Karpas-422 (cell line): ENCODE results near the gene CREB3. TPM values are rescaled to one million over a fixed set of nuclear protein-coding genes. Genes with fewer than 3 reads are reported as not detected.

Source experiments
- DNase-seq: peaks from one replicate; pipeline ENCODE4 v3.0.0-alpha.2; 2015
- H2AFZ ChIP-seq: fragments of 200-600 bp; sonication (generic); 2 replicates; pipeline ENCODE4 v1.6.1; 2014; ENCODE audit warnings: antibody characterized with exemption, low read length, mixed read lengths
- H3K27ac ChIP-seq: fragments of 200-600 bp; sonication (generic); 2 replicates; pipeline ENCODE4 v1.5.1; 2014; ENCODE audit warnings: mild to moderate bottlenecking, low read length, moderate library complexity
- H3K27me3 ChIP-seq: fragments of 200-600 bp; sonication (generic); 2 replicates; pipeline ENCODE4 v1.6.1; 2014; ENCODE audit warnings: low read length, mixed read lengths
- H3K36me3 ChIP-seq: fragments of 200-600 bp; sonication (generic); 2 replicates; pipeline ENCODE4 v1.6.1; 2014; ENCODE audit warnings: low read length, mixed read lengths; ENCODE audit not compliant: insufficient read depth
- H3K4me1 ChIP-seq: fragments of 200-600 bp; sonication (generic); 2 replicates; pipeline ENCODE4 v1.6.1; 2014; ENCODE audit warnings: mild to moderate bottlenecking, low read length, mixed read lengths
- H3K4me2 ChIP-seq: fragments of 200-600 bp; sonication (generic); 2 replicates; pipeline ENCODE4 v1.6.1; 2014; ENCODE audit warnings: low read length, low read depth, mild to moderate bottlenecking; ENCODE audit not compliant: poor library complexity, severe bottlenecking
- H3K4me3 ChIP-seq: fragments of 200-600 bp; sonication (generic); 2 replicates; pipeline ENCODE4 v1.5.1; 2014; ENCODE audit warnings: mild to moderate bottlenecking, antibody characterized with exemption, low read length, mixed read lengths
- H3K79me2 ChIP-seq: fragments of 200-600 bp; sonication (generic); 2 replicates; pipeline ENCODE4 v1.6.1; 2014; ENCODE audit warnings: mild to moderate bottlenecking, low read length, mixed read lengths
- H3K9ac ChIP-seq: fragments of 200-600 bp; sonication (generic); 2 replicates; pipeline ENCODE4 v1.6.0; 2014; ENCODE audit warnings: low read length
- H3K9me2 ChIP-seq: fragments of 200-600 bp; sonication (generic), shearing (Covaris generic); replicated peaks from 2 replicates; pipeline ENCODE4 v1.6.0; 2014; ENCODE audit warnings: mild to moderate bottlenecking, low read length, moderate library complexity; ENCODE audit not compliant: insufficient read depth
- H3K9me3 ChIP-seq: fragments of 300-700, 200-600 bp; sonication (generic); 2 replicates; pipeline ENCODE4 v1.6.1; 2014; ENCODE audit warnings: low read length, mixed read lengths
- H4K20me1 ChIP-seq: fragments of 200-600 bp; sonication (generic); 2 replicates; pipeline ENCODE4 v1.6.1; 2014; ENCODE audit warnings: mild to moderate bottlenecking, antibody characterized with exemption, low read length, low read depth; ENCODE audit not compliant: insufficient read depth
- total RNA-seq: library from RNA; depleted of rRNA; stranded (reverse); fragments of >200 nt; shearing (Covaris generic); gene quantifications from 2 replicates; pipeline ENCODE4 v1.2.3, GENCODE V29; 2014; ENCODE audit warnings: low replicate concordance

CREB3 gene
- total RNA-seq, 1 experiment from 2014 or later = 10.8 TPM

- H3K36me3 ChIP-seq = peaks cover 35% of the 10 kb centered on the region
- no peak overlapping the region for H3K4me3 ChIP-seq
- H3K4me2 ChIP-seq = no peak overlapping the region
- H4K20me1 ChIP-seq = peaks cover 29% of the 10 kb centered on the region
- H3K4me1 ChIP-seq = peaks cover 27% of the 10 kb centered on the region
- no peaks in the 10 kb centered on the region for H3K27me3 ChIP-seq
- no peaks in the 10 kb centered on the region for H3K9me2 ChIP-seq
- H3K27ac ChIP-seq = no peak overlapping the region
- H2AFZ ChIP-seq = no peak overlapping the region
- no peak for DNase-seq
- H3K9me3 ChIP-seq = no peaks in the 10 kb centered on the region
- H3K79me2 ChIP-seq = peaks cover 55% of the 10 kb centered on the region
- H3K9ac ChIP-seq = no peak overlapping the region
These were observed 11.0 kb downstream of the CREB3 start for GRCh38 chr9:35743452-35743851.

GRCh38 chr9:35743880-35744518 is 11.5 kb downstream of the CREB3 start:
- no peak for DNase-seq
- no peak overlapping the region for H3K9ac ChIP-seq
- peaks cover 35% of the 10 kb centered on the region for H3K36me3 ChIP-seq
- H3K27ac ChIP-seq = no peak overlapping the region
- H2AFZ ChIP-seq = no peak overlapping the region
- peaks cover 27% of the 10 kb centered on the region for H3K4me1 ChIP-seq
- no peak overlapping the region for H3K4me3 ChIP-seq
- peaks cover 31% of the 10 kb centered on the region for H4K20me1 ChIP-seq
- peaks cover 59% of the 10 kb centered on the region for H3K79me2 ChIP-seq
- no peak overlapping the region for H3K4me2 ChIP-seq
- H3K9me3 ChIP-seq = no peaks in the 10 kb centered on the region
- H3K27me3 ChIP-seq = no peaks in the 10 kb centered on the region
- H3K9me2 ChIP-seq = no peaks in the 10 kb centered on the region

- Histone ChIP-seq H3K79me2 (peaks cover 70% of the 10 kb centered on the region), H3K4me2 (peak overlapping the region; percentile 92), H3K9me2 (no peaks in the 10 kb centered on the region), H3K4me3 (peak overlapping the region; percentile 87; the same call in 1 of the 2 replicates), H3K9ac (peak overlapping the region; percentile 38; the same call in 1 of the 2 replicates), H3K4me1 (peaks cover 37% of the 10 kb centered on the region), H3K9me3 (no peaks in the 10 kb centered on the region), H2AFZ (no peak overlapping the region), H3K27ac (no peak overlapping the region), H4K20me1 (peaks cover 31% of the 10 kb centered on the region), H3K27me3 (no peaks in the 10 kb centered on the region), H3K36me3 (peaks cover 28% of the 10 kb centered on the region; the same call in 1 of the 2 replicates)
- no peak for DNase-seq
These were observed 13.1 kb downstream of the CREB3 start for GRCh38 chr9:35745569-35745968.

- Histone ChIP-seq H3K79me2 (peaks cover 73% of the 10 kb centered on the region), H2AFZ (no peak overlapping the region), H3K9me3 (no peaks in the 10 kb centered on the region), H3K4me3 (peak overlapping the region; percentile 87), H3K27me3 (no peaks in the 10 kb centered on the region), H3K4me2 (peak overlapping the region; percentile 92), H3K27ac (no peak overlapping the region), H3K4me1 (peaks cover 37% of the 10 kb centered on the region), H3K36me3 (peaks cover 28% of the 10 kb centered on the region; the same call in 1 of the 2 replicates), H3K9ac (peak overlapping the region; percentile 88), H4K20me1 (peaks cover 31% of the 10 kb centered on the region), H3K9me2 (no peaks in the 10 kb centered on the region)
- no peak for DNase-seq
These were observed 14.1 kb downstream of the CREB3 start for GRCh38 chr9:35746583-35746982.

GRCh38 chr9:35748242-35748857 is 15.9 kb downstream of the CREB3 start:
- Histone ChIP-seq H3K27me3 (no peaks in the 10 kb centered on the region), H3K36me3 (peaks cover 21% of the 10 kb centered on the region; the same call in 1 of the 2 replicates), H3K4me1 (peaks cover 37% of the 10 kb centered on the region), H3K9me3 (no peaks in the 10 kb centered on the region), H3K4me2 (peak overlapping the region; percentile 92), H3K4me3 (peak overlapping the region; percentile 87), H3K9ac (peak overlapping the region; percentile 88), H3K9me2 (no peaks in the 10 kb centered on the region), H3K27ac (peak overlapping the region; percentile 43; the same call in 1 of the 2 replicates), H2AFZ (no peak overlapping the region), H4K20me1 (peaks cover 31% of the 10 kb centered on the region), H3K79me2 (peaks cover 68% of the 10 kb centered on the region)
- peak; percentile 65 for DNase-seq

GRCh38 chr9:35748858-35749514 is 16.5 kb downstream of the CREB3 start, which contains the start of the genes GBA2 and RGP1:
TSS of gene GBA2 (minus strand) at chr9:35749228. CDS start at chr9:35748704, 524 bp downstream.
TSS of gene RGP1 (plus strand) at chr9:35749287. CDS start at chr9:35749756, 469 bp downstream.
- Histone ChIP-seq H3K9me3 (no peaks in the 10 kb centered on the region), H3K9me2 (no peaks in the 10 kb centered on the region), H3K36me3 (peaks cover 14% of the 10 kb centered on the region; the same call in 1 of the 2 replicates), H3K4me2 (peak within 1 kb of the TSS; percentile 92), H3K27me3 (no peaks in the 10 kb centered on the region), H3K9ac (peak within 1 kb of the TSS; percentile 88), H3K4me1 (peaks cover 37% of the 10 kb centered on the region), H3K79me2 (peaks cover 62% of the 10 kb centered on the region), H4K20me1 (peaks cover 31% of the 10 kb centered on the region), H3K27ac (peak within 1 kb of the TSS; percentile 43; the same call in 1 of the 2 replicates), H3K4me3 (peak within 1 kb of the TSS; percentile 87), H2AFZ (peak within 1 kb of the TSS; percentile 22; the same call in 1 of the 2 replicates)
- DNase-seq = peak; percentile 92

- Histone ChIP-seq H3K9ac (peak overlapping the region; percentile 88), H3K4me3 (peak overlapping the region; percentile 87), H2AFZ (peak overlapping the region; percentile 22; the same call in 1 of the 2 replicates), H3K9me3 (no peaks in the 10 kb centered on the region), H3K27me3 (no peaks in the 10 kb centered on the region), H3K79me2 (peaks cover 55% of the 10 kb centered on the region), H4K20me1 (peaks cover 31% of the 10 kb centered on the region), H3K4me2 (peak overlapping the region; percentile 92), H3K9me2 (no peaks in the 10 kb centered on the region), H3K27ac (peak overlapping the region; percentile 43; the same call in 1 of the 2 replicates), H3K4me1 (peaks cover 37% of the 10 kb centered on the region), H3K36me3 (peaks cover 7% of the 10 kb centered on the region; the same call in 1 of the 2 replicates)
- DNase-seq = peak; percentile 76
These were observed 17.2 kb downstream of the CREB3 start for GRCh38 chr9:35749515-35750255.
